ENCODE measurements around the gene RUBCNL.
A peak's percentile ranks its signal among the peaks of the same experiment; 100 is the strongest.

The RUBCNL gene

DNA sequence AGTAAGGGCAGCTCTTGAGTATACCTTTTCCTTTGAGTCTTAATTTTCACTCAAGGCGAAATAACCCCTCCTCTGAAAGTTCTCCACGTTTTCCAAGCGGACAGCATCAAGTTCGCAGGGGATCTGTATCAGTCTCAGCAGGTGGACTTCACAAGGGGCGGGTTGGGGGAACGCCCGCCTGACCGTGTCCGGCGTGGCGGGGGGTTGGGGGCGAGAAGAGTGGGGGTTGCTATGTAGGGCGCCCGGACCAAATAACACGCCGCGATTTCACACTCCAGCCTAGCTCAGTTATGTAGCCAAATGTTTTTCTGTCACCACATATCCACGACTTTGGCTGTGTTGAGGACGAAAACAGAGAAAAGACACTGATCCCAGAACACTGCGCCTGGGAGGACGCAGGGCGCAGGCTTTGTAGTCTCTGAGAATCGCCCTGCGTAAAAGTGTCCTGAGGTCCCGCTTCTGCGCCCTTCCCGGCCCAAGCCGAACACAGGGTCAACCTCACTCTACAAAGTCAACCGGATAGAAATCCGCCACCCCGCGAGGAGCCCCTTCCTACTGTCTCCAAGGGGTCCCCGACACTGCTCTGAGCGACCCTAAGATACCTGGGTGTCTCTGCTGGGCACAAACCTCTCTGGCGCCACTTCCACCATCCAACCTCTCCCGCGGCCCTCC lies 524 bp downstream of the RUBCNL start:
- no peak for DNase-seq (ENCODE audit: low read depth)
- peak overlapping the region; percentile 47 for H3K4me3 ChIP-seq (ENCODE audit: low read depth, low read length)
- TF ChIP-seq, protein P1, sequence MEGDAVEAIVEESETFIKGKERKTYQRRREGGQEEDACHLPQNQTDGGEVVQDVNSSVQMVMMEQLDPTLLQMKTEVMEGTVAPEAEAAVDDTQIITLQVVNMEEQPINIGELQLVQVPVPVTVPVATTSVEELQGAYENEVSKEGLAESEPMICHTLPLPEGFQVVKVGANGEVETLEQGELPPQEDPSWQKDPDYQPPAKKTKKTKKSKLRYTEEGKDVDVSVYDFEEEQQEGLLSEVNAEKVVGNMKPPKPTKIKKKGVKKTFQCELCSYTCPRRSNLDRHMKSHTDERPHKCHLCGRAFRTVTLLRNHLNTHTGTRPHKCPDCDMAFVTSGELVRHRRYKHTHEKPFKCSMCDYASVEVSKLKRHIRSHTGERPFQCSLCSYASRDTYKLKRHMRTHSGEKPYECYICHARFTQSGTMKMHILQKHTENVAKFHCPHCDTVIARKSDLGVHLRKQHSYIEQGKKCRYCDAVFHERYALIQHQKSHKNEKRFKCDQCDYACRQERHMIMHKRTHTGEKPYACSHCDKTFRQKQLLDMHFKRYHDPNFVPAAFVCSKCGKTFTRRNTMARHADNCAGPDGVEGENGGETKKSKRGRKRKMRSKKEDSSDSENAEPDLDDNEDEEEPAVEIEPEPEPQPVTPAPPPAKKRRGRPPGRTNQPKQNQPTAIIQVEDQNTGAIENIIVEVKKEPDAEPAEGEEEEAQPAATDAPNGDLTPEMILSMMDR (IDR thresholded peaks at IDR 0.05; ENCODE audit: control insufficient read depth, extremely low read depth, insufficient read depth), result no peak

DNA sequence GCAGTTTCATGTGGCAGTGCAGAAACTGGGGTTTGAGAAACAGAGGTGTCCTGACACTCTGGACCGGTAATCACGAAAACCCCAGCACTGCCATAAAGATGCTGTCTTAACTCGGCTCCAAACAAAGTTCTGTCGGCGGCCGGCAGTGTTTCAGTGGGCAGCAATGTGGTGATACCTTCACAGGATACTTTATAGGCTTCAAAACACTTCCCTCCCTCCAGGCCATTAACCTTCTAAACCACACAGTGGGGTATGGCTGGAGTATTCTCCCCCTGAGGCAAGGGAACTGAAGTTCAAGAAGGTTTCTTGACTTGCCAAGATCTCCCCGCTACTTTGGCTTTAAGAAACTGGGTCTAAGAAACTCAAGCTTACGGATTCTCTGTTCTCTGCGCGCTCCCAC lies 1.1 kb downstream of the RUBCNL start:
- TF ChIP-seq, protein P1 (IDR thresholded peaks at IDR 0.05; ENCODE audit: control insufficient read depth, extremely low read depth, insufficient read depth), result no peak
- DNase-seq (ENCODE audit: low read depth), result no peak
- no peak overlapping the region for H3K4me3 ChIP-seq (ENCODE audit: low read depth, low read length)

DNA sequence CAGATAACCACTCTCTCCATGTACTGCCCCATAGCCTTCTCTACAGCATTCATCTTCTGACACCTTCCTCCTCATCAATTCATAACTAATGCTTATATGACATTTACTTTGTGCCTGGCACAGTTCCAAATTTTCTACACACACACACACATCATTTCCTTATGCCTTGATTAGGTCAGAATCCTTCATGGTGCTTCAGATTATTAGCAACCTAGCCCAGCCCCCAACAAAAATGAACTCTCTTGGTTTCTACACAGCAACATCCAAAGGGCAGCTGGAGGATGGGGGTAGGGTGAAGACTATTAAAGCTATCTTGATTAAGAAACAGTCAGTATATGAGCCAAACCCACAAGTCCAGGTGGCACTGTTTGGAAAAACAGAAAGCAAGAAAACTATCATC lies 3.7 kb downstream of the RUBCNL start:
- TF ChIP-seq, protein P1 (IDR thresholded peaks at IDR 0.05; ENCODE audit: control insufficient read depth, extremely low read depth, insufficient read depth), result no peak
- no peak for DNase-seq (ENCODE audit: low read depth)
- H3K4me3 ChIP-seq (ENCODE audit: low read depth, low read length), result no peak overlapping the region

DNA sequence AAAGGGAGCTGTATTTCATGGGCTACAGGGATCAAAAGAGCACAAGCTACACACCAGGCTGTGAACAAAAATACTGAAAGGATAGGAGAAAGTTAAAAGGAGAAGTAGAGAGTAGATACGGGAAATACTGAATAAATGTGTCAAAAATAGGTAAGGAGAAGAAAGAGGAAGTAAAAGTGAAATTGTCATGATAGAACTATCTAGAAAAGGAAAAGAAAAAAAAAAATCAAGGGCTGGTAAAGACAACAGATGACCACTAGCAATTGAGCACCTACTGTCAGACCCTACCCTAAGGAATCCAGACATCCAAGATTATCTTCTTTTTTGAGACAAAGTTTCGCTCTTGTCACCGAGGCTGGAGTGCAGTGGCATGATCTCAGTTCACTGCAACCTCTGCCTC lies 4.8 kb downstream of the RUBCNL start:
- TF ChIP-seq, protein P1 (IDR thresholded peaks at IDR 0.05; ENCODE audit: control insufficient read depth, extremely low read depth, insufficient read depth), result no peak
- no peak overlapping the region for H3K4me3 ChIP-seq (ENCODE audit: low read depth, low read length)
- no peak for DNase-seq (ENCODE audit: low read depth)

DNA sequence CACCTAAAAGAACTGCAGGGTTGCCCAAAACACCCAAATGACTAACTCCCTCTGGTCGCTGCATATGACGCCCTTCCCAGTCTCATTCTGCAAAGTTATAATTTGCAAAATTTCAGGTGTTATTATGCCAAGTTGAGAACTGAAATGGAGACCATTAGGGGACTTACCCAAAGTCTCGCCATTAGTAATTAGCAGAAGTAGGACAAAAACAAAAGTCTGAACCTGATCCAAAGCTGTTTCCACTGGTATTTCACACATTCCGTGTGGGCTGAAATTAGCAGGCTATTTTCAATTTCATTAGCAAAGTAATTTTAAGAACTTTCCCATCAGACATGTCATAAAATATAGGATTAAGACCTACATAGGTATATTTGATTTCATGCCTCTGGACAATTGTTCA lies 6.8 kb downstream of the RUBCNL start:
- no peak overlapping the region for H3K4me3 ChIP-seq (ENCODE audit: low read depth, low read length)
- TF ChIP-seq, protein P1 (IDR thresholded peaks at IDR 0.05; ENCODE audit: control insufficient read depth, extremely low read depth, insufficient read depth), result no peak
- no peak for DNase-seq (ENCODE audit: low read depth)

DNA sequence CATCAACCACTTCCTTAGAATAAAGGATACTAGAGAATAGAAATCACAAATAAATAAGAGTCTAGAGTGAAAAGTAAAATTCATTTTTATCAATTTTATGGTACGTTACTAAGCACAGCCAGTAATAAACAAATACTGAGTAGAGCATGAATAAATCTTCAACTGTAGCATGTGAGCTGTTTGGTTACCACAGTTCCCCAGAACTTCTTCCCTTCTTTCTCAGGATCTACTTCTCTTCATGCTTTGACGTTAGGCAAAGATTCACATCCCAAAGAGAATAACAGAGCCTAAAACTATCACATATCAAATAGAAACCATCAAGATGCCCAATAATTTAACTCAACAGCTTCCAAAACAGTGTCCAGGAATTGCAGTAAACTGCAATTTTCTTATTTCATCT lies 7.4 kb downstream of the RUBCNL start:
- no peak for DNase-seq (ENCODE audit: low read depth)
- TF ChIP-seq, protein P1 (IDR thresholded peaks at IDR 0.05; ENCODE audit: control insufficient read depth, extremely low read depth, insufficient read depth), result no peak
- H3K4me3 ChIP-seq (ENCODE audit: low read depth, low read length), result no peak overlapping the region

DNA sequence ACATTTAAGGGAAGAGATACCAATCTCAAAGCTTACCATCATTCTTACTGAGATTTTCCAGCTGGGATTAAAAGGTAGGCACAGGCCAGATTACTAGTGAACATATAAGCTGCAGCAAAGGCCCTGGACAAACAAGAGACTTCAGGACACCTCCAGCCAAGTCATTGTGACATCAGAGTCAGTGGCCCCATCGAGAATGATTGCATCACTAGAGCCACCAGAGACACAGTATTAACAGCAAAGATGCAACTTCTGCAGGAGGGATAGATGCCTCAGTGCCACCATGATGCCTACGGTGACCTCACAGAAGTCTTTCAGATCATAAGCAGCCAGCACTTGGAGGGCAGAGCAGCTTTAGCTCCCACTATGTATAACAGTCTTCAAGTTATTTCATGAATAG lies 8.6 kb downstream of the RUBCNL start:
- H3K4me3 ChIP-seq (ENCODE audit: low read depth, low read length), result no peak overlapping the region
- TF ChIP-seq, protein P1 (IDR thresholded peaks at IDR 0.05; ENCODE audit: control insufficient read depth, extremely low read depth, insufficient read depth), result no peak
- no peak for DNase-seq (ENCODE audit: low read depth)
